SJCRH30 (cell line): Measurements from ENCODE around the gene KRTAP12-4. TPM values are rescaled to one million over a fixed set of nuclear protein-coding genes. Genes with fewer than 3 reads are reported as not detected.
"Not testable (repeated sequence)": the region's sequence is repeated elsewhere in the genome, so short reads cannot be mapped to it uniquely, and the experiment has no call there.

Experiments used
- DNase-seq, 2 experiments: peaks; one replicate each; pipeline ENCODE4 v3.0.0-alpha.2; 2015 to 2020
- H3K27ac ChIP-seq: fragments of 250-450 bp; sonication (Bioruptor Pico); 2 replicates; pipeline ENCODE4 v1.5.1; 2020; ENCODE audit warnings: mild to moderate bottlenecking, moderate library complexity
- H3K27me3 ChIP-seq: fragments of 250-450 bp; sonication (Bioruptor Pico); 2 replicates; pipeline ENCODE4 v1.5.1; 2020; ENCODE audit warnings: mild to moderate bottlenecking, moderate library complexity
- H3K36me3 ChIP-seq: fragments of 250-450 bp; sonication (Bioruptor Pico); 2 replicates; pipeline ENCODE4 v1.5.1; 2020; ENCODE audit warnings: mild to moderate bottlenecking, moderate library complexity
- H3K4me1 ChIP-seq: fragments of 250-450 bp; sonication (Bioruptor Pico); 2 replicates; pipeline ENCODE4 v1.5.1; 2020; ENCODE audit warnings: mild to moderate bottlenecking, moderate library complexity
- H3K4me3 ChIP-seq: fragments of 250-450 bp; sonication (Bioruptor Pico); 2 replicates; pipeline ENCODE4 v1.5.1; 2020; ENCODE audit warnings: mild to moderate bottlenecking, moderate library complexity
- H3K9me3 ChIP-seq: fragments of 250-450 bp; sonication (Bioruptor Pico); replicated peaks from 2 replicates; pipeline ENCODE4 v1.5.1; 2020; ENCODE audit warnings: mild to moderate bottlenecking, moderate library complexity
- total RNA-seq: library from RNA; depleted of rRNA; stranded (reverse); fragments of >200 nt; shearing (Covaris generic); gene quantifications from 2 replicates; pipeline ENCODE4 v1.2.3, GENCODE V29; 2014

KRTAP12-4 gene
- total RNA-seq, 1 experiment from 2014 or later = not detected

DNA sequence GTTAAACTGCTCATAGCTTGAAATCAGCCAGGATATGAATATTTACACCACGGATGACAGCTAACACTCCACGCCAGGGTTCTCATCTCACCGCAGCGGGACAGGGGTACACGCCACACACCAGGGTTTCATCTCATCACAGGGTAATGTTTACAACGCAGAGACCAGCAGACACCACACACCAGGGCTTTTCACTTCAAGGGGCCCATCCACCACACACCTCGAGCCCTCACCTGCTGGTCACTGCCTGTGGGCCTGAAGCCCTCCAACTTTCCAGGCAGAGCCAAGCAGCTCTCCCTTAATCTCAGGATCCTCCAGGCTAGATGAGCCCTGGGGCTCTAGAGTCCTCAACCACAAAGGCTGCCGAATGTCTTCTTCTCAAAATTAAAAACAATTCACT lies 41.2 kb upstream of the KRTAP12-4 start:
- Histone ChIP-seq H3K27me3 (peaks cover 13% of the 10 kb centered on the region; the same call in 1 of the 2 replicates), H3K9me3 (peaks cover 13% of the 10 kb centered on the region; the same call in 1 of the 2 replicates), H3K4me1 (peaks cover 11% of the 10 kb centered on the region), H3K36me3 (no peaks in the 10 kb centered on the region), H3K4me3 (no peak overlapping the region), H3K27ac (no peak overlapping the region)
- no peak for DNase-seq

DNA sequence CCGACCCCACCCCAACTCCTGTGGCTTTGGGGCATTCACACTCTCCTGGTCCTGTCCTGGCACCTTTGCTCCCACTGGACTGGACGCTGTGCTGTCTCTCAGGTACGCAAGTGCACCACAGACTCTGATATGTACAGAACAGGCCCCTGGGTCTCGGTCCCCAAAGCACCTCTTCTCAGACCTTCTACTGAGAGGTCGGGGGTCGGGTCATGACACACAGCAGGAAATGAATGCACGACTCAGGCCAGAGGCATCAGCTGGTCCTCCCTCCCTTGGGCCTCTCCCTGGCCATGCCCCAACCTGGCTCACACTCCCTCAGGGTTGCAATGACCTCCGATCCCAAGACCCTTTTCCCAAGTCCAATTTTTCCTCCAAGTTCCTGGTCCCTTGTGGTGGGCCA lies 40.7 kb upstream of the KRTAP12-4 start:
- Histone ChIP-seq H3K27me3 (peaks cover 11% of the 10 kb centered on the region; the same call in 1 of the 2 replicates), H3K4me1 (peaks cover 11% of the 10 kb centered on the region), H3K4me3 (no peak overlapping the region), H3K9me3 (peaks cover 13% of the 10 kb centered on the region; the same call in 1 of the 2 replicates), H3K27ac (no peak overlapping the region), H3K36me3 (no peaks in the 10 kb centered on the region)
- DNase-seq = no peak

DNA sequence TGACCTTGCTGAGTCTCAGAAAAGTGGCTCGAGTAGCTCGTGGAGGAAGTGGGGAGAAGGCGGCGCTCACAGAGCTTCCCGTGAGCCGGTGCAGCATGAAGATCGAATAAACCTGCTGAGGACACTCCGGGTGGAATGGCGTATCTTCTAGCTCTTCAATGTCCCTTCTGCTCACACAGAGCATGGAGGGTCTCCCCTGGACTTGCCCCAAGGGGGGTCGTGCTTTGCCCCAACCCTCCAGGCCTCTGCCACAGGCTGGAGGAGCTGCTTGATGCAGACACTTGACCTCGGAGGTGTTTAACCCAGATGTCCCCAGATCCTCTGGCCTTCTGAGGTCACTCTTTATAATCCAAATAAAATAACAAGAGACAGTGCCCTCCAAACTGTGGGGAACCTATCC lies 40.3 kb upstream of the KRTAP12-4 start:
- Histone ChIP-seq H3K9me3 (peaks cover 13% of the 10 kb centered on the region; the same call in 1 of the 2 replicates), H3K27ac (no peak overlapping the region), H3K36me3 (no peaks in the 10 kb centered on the region), H3K4me3 (no peak overlapping the region), H3K27me3 (peaks cover 10% of the 10 kb centered on the region; the same call in 1 of the 2 replicates), H3K4me1 (peaks cover 11% of the 10 kb centered on the region)
- no peak for DNase-seq

DNA sequence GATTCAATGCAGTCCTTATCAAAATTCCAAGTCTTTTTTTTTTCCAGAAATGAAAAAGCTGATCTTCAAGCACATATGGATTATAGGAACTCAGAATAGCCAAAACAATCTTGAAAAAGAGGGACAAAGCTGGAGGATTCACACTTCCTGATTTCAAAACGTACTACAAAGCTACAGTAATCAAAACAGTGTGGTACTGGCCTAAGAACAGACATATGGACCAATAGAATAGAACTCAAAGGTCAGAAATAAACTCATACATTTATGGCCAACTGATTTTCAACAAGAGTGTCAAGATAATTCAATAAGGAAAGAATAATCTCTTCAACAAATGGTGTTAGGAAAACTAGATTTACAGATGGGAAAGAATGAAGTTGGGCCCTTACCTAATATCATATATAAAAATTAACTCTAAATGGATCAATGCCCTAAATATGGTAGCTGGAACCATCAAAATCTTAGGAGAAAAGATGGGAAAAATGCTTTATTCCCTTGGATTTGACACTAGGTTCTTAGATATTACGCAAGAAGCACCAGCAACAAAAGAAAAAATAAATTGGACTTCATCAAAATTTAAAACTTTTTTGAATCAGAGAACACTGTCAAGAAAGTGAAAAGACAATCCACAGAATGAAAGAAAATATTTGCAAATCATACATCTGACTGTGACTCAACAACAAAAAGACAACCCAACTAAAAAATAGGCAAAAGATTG lies 38.5 kb upstream of the KRTAP12-4 start:
- Histone ChIP-seq H3K4me1 (peaks cover 14% of the 10 kb centered on the region), H3K9me3 (peaks cover 13% of the 10 kb centered on the region; the same call in 1 of the 2 replicates), H3K27ac (no peak overlapping the region), H3K4me3 (no peak overlapping the region), H3K27me3 (peaks cover 4% of the 10 kb centered on the region; the same call in 1 of the 2 replicates), H3K36me3 (no peaks in the 10 kb centered on the region)
- DNase-seq = no peak

DNA sequence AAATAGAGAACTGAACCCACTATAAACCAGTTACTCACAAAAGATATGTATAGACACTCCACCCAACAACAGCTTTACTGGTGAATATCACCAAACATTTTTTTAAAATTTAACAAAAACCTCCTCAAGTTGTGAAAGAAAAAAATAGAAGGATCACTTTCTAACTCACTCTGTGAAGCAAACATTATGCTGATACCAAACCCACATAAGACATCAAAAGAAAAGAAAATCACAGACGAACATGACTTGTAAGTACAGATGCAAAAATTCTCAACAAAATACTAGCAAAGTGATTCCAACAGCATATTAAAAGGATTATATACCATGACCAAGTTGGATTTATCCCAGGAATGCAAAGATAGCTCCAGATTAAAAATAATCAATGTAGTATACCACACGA lies 37.2 kb upstream of the KRTAP12-4 start:
- no peaks in the 10 kb centered on the region for H3K36me3 ChIP-seq
- peaks cover 18% of the 10 kb centered on the region for H3K4me1 ChIP-seq
- peaks cover 13% of the 10 kb centered on the region; the same call in 1 of the 2 replicates for H3K9me3 ChIP-seq
- H3K27ac ChIP-seq = 0 out of 2 replicates have a peak overlapping the region, but pooled peaks have one; percentile 4
- H3K4me3 ChIP-seq = no peak overlapping the region
- DNase-seq = peak in 1 of 2 experiments; percentile 18
- H3K27me3 ChIP-seq = no peaks in the 10 kb centered on the region

DNA sequence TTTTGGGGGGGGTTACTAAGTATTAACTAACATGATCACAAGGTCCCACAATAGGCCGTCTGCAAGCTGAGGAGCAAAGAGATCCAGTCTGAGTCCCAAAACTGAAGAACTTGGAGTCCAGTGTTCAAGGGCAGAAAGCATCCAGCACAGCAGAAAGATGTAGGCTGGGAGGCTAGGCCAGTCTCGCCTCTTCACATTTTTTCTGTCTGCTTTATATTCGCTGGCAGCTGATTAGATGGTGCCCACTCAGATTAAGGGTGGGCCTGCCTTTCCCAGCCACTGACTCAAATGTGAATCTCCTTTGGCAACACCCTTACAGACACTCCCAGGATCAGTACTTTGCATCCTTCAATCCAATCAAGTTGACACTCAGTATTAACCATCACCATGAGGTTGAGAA lies 35.3 kb upstream of the KRTAP12-4 start:
- Histone ChIP-seq H3K9me3 (peaks cover 13% of the 10 kb centered on the region; the same call in 1 of the 2 replicates), H3K4me1 (peaks cover 22% of the 10 kb centered on the region)
- not testable (repeated sequence) for H3K4me3 ChIP-seq, H3K27ac ChIP-seq, DNase-seq, H3K27me3 ChIP-seq, H3K36me3 ChIP-seq

DNA sequence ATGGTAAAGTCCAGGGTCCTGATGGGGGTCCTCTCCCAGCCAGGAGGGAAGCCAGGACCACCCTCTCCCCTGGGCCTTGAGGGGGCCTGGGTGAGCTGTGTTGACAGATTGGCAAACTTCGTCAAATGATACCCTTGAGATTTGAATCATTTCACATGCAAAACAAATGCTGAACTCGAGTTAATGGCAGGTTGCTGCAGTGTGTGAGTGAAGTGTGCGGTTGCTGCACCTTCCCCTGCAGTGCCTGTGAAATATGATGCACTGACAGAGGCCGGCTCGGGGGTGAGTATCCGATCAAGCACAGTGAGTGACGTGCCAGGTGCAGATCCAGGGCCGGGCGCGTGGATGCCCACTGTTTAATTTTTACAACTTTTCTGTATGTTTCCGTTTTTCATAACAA lies 33.2 kb upstream of the KRTAP12-4 start:
- Histone ChIP-seq H3K27ac (peak overlapping the region; percentile 49), H3K4me1 (peaks cover 22% of the 10 kb centered on the region), H3K36me3 (no peaks in the 10 kb centered on the region), H3K9me3 (0 out of 2 replicates have a peak, but pooled peaks cover under 1% of the 10 kb centered on the region), H3K27me3 (no peaks in the 10 kb centered on the region), H3K4me3 (peak overlapping the region; percentile 26)
- DNase-seq = peak; percentile 82 to 85

DNA sequence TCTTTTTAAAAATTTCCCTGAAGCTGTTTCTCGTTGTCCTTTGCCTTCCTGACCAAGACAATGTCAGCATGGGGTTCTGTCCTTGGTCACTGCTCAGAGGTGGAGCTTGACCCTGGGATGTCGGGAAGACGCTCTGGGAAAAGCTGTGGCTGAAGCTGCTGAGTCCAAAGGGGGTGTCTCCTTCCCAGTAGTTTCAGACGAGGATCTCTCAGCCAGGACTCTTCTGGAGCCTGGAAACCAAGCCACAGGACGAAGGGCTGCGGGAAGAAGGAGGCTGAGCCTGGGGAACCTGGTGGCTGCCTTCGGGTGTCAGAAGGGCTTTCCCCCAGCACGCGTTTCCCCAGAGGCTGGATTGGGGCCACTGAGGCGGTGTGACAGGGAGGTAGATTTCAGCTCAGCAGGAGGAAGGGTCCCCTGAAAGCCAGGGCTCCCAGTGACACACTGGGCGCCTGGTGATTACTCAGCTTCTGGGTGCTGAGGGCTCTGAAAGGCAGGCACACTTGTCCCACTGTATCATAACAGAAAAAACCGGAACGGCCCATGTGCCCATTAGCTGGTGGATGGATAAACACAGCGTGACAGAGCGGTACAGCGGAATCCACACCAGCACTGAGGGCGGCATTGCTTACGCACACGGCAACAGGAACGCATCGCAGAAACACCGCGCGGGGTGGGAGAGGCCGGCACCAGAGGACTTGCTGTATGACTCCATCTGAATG lies 32.5 kb upstream of the KRTAP12-4 start:
- peak overlapping the region; percentile 49 for H3K27ac ChIP-seq
- no peaks in the 10 kb centered on the region for H3K9me3 ChIP-seq
- DNase-seq = peak; percentile 62 to 75
- no peaks in the 10 kb centered on the region for H3K27me3 ChIP-seq
- peaks cover 21% of the 10 kb centered on the region for H3K4me1 ChIP-seq
- H3K4me3 ChIP-seq = peak overlapping the region; percentile 26
- no peaks in the 10 kb centered on the region for H3K36me3 ChIP-seq

DNA sequence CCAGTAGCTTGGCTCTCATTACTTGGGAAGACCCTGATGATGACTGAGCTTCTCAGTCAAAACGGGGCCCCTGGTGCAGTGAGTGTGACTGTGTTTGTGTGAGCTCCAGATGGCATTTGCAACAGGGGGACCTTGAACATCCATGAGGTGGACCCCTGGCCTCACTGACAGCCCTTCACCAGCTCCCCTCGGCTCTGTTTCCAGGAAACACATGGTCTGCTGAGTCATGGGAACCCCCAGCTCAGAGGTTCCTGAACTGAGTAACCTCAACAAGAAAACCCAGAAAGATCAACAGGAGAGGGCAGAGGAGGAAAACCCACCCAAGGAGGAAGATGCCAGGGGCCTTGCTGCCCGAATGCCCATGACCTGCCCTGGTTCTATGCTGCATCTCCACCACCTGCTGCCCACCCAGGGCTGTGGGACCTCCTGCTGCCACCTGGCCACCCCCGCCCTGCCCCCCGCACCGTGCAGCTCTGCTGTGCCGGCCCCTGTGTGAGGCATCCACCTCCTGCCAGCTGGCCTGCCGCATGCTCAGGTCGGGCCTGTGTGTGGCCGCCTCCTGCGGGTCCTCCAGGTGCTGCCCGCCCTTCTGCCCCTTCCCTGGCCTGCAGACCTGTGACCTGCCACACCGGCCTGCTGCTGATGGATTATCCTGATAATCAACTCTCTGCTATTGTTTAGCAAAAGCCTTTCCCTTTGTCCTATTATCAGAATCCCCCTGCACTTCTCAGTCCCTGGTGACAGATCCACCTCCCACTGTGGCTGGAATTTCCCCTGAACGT lies 31.7 kb upstream of the KRTAP12-4 start:
- Histone ChIP-seq H3K9me3 (no peaks in the 10 kb centered on the region), H3K27ac (no peak overlapping the region), H3K36me3 (no peaks in the 10 kb centered on the region), H3K27me3 (no peaks in the 10 kb centered on the region), H3K4me1 (peaks cover 12% of the 10 kb centered on the region), H3K4me3 (no peak overlapping the region)
- peak in 1 of 2 experiments; percentile 14 for DNase-seq

DNA sequence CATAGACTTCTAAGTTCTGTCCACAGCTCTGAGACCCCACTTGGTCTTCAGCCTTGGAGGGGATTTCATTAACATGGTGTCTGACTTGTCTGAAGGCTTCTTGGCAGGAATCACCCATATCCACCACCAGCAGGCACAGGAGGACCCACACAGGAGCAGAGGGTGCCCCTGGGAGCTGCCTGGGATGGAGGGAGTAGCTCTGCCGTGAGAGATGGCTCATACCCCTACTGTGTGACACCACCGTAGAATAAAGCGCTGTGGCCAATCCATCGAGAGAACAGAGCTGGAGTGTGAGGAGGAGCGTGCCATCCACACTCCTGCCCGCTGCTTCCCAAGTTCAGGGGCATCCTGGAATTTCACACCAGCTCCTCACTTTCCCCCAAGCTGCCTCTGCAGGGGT lies 30.6 kb upstream of the KRTAP12-4 start:
- H3K4me3 ChIP-seq, DNase-seq, H3K36me3 ChIP-seq, H3K27ac ChIP-seq, H3K27me3 ChIP-seq, H3K9me3 ChIP-seq: not testable (repeated sequence)
- peaks cover 12% of the 10 kb centered on the region for H3K4me1 ChIP-seq

DNA sequence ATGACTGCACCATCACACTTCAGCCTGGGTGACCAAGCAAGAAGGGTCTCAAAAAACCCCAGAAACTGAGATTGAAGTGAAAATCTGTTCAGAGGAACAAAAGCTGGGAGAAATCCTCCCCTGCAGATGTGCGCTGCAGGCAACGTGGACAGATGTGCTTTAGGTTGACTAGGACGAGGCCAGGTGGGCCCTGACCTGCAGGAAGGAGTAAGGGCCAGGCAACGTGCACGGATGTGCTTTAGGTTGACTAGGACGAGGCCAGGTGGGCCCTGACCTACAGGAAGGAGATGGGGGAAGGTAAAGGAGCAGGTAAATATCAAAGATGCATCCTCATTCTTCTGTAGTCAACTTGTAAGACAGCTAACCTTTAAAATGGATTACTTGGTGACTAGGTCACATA lies 30.0 kb upstream of the KRTAP12-4 start:
- no peak for DNase-seq

DNA sequence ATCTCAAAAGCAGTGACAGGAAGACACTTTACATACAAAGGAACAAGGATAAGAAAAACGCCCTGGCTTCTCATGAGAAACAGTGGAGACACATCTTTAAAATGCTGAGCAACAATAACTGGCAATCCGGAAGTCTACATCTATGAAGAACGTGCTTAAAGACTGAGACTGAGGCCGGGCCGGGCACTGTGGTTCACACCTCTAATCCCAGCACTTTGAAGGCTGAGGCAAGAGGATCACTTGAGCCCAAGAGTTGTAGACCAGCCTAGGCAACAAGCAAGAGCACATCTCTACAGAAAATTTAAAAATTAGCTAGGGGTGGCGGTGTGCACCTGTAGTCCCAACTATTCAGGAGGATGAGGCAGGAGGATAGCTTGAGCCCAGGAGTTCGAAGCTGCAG lies 29.6 kb upstream of the KRTAP12-4 start:
- Histone ChIP-seq H3K36me3 (no peaks in the 10 kb centered on the region), H3K27me3 (no peaks in the 10 kb centered on the region), H3K4me3 (no peak overlapping the region), H3K27ac (no peak overlapping the region), H3K9me3 (no peaks in the 10 kb centered on the region; the same call in 1 of the 2 replicates), H3K4me1 (peaks cover 12% of the 10 kb centered on the region)
- no peak for DNase-seq

More for the DNA sequence above, 30.0 kb upstream of the KRTAP12-4 start:
- H3K27ac ChIP-seq = no peak overlapping the region
- H3K27me3 ChIP-seq = no peaks in the 10 kb centered on the region
- no peaks in the 10 kb centered on the region for H3K36me3 ChIP-seq
- H3K4me1 ChIP-seq = peaks cover 12% of the 10 kb centered on the region
- no peaks in the 10 kb centered on the region; the same call in 1 of the 2 replicates for H3K9me3 ChIP-seq
- H3K4me3 ChIP-seq = no peak overlapping the region

DNA sequence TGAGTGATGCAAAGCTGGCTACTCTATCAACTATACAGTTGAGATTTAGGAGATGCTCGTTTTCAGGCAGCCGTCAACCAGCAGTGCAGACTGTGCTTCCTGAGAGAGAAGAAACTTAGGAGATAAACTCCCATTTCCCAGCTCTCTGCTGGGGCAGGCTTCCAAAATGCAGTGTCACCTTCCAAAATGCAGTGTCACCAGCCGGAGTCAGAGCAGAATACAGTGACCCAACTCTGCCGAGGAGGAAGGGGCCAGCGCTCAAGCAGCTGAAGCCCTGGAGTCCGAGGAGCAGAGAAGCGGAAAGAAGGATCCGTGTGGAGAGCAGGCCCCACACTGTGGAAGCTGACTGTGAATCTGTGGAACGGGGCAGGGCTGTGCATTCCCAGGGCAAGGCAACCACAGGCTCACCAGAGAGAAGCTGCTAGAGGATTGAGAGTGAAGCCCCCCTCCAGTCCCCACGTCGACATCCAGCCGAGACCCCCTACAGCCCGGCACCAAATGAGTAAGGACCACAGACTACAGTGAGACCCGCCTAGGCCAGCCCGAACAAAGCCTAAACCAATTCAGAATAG lies 28.2 kb upstream of the KRTAP12-4 start:
- Histone ChIP-seq H3K36me3 (no peaks in the 10 kb centered on the region), H3K4me3 (no peak overlapping the region), H3K27me3 (no peaks in the 10 kb centered on the region), H3K9me3 (no peaks in the 10 kb centered on the region; the same call in 1 of the 2 replicates), H3K27ac (no peak overlapping the region), H3K4me1 (peaks cover 8% of the 10 kb centered on the region; the same call in 1 of the 2 replicates)
- DNase-seq = no peak
